Bronchial smooth muscle cell (primary cell): Measurements from ENCODE around the gene ZNF879. TPM values are rescaled to one million over a fixed set of nuclear protein-coding genes. Genes with fewer than 3 reads are reported as not detected.

Source experiments
- total RNA-seq: library from RNA; depleted of rRNA; stranded (reverse); fragments of >200 nt; gene quantifications from 2 replicates; pipeline ENCODE4 v1.2.1, GENCODE V29; 2014

ZNF879 gene
- 4.1 and 4.2 TPM in 2 replicates for total RNA-seq

DNA sequence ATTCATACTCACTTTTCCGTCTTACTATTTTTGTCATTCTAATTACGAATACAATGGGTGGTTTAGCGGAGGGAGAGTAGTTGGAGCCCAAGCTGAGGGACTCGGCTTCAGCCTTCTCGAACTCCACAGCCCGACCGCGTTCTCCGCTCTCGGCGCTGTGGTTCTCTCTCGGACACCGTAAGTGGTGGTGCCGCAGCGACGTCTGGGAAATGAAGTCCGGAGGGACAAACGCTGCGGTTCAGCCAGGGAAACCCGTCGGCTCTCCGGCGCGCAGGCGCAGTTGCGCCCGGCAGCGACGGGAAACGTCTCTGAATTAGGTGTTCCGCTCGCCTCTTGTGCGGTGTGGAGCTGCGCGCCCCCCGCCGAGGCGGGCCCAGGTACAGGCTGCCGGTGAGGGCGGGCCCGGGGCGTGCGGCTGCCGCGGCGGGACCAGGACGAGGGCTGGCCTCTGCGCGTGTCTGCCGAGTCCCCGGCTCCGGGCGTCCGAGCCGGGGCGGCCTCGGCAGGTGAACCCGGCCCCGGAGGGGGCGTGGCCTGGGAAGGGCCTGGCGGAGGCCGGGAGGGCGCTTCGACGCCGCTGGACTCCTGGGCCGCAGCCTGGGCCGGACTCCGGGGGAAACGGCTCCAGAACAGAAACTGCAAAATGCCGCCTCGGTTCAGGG lies at the start of gene ZNF879:
TSS of gene ZNF879 (plus strand) at position 277 of the 662 bp plus-strand sequence. CDS start 1,201 bp downstream, outside the sequence.

GRCh38 chr5:178994580-178995340 lies 28.8 kb upstream of the ZNF879 start, which contains the start of gene GRM6:
Gene GRM6, minus strand, starts transcription at chr5:178995320. Its CDS starts 376 bp downstream, at chr5:178994944.

DNA sequence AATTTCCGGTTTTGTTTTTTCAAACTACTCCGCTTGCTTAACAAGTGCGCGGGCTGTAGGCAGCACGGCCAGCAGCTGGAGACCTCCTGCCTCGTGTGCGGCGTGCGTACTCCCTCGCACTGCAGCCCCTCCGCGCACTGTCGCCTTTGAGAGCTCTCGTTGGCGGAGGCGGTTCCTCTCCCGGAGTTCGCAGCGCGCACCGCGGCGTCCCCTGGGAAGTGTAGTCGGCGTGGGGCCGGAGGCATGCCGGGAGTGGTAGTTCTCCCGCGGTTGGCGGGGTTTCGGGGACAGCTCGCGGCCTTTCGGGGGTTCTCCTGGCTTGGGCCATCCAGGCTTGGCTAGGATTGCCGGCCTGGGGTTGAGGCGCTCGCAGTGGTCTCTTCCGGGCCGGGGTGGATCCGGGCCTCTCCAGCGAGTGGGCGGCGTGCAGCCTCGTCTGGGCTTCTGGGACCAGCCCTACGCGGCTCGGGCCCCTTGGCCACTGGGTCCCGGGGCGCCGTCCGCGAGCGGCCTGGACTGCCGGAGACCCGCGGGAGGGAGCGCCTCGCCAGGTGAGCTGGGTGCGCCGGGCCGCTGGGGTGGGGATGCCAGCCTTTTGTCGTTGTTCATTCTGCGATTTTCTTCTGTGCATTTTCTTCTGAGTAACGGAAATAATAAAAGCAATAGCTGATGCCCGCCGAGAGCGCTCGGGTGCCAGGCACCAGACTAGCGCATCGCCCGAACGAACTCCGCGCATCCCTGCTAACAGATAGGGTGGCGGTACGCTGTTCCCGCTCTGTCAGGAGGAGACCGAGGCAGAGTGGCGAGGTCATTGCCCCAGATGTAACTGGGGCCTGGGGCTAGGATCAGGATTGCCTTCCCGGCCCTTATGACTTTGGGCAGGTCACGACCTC lies 36.8 kb downstream of the ZNF879 start, which contains the start of gene ZNF354C:
TSS of gene ZNF354C (plus strand) at position 258 of the 893 bp plus-strand sequence. CDS start 1,696 bp downstream, outside the sequence.

Other genes with a start within 250 kb of the ZNF879 start
- gene ZNF354B, start 163.9 kb upstream of the ZNF879 start, total RNA-seq: 7.7 TPM in 2 replicates
- gene ZFP2, start 127.9 kb upstream of the ZNF879 start, total RNA-seq: 1.9 and 2.6 TPM in 2 replicates
- gene ZNF454, start 82.6 kb upstream of the ZNF879 start, total RNA-seq: 2.8 and 3.0 TPM in 2 replicates
- under 0.01 TPM in 2 replicates for gene GRM6, start 28.5 kb upstream of the ZNF879 start, total RNA-seq
- 7.1 and 8.2 TPM in 2 replicates for gene ZNF354C, start 36.6 kb downstream of the ZNF879 start, total RNA-seq